Liver (tissue), 9 donors: Measurements from ENCODE around the gene AIDA. TPM values are rescaled to one million over a fixed set of nuclear protein-coding genes. Genes with fewer than 3 reads are reported as not detected.

Source experiments
- DNase-seq: peaks from one replicate; pipeline ENCODE4 v3.0.0-alpha.2; 2017; ENCODE audit warnings: low spot score
- H3K27ac ChIP-seq, 2 donors: one replicate each; pipeline ENCODE4 v1.7.0; 2013; ENCODE audit warnings: inconsistent platforms in 2 of 2, low read length in 2 of 2, control low read depth in 1 of 2, low read depth in 1 of 2, mild to moderate bottlenecking in 1 of 2
- H3K27me3 ChIP-seq, 4 donors: one replicate each; pipeline versions ENCODE4 v1.6.1 to v1.7.0; 2013; ENCODE audit warnings: low read length in 3 of 4, inconsistent platforms in 1 of 4, mild to moderate bottlenecking in 1 of 4, moderate library complexity in 1 of 4; ENCODE audit not compliant: control insufficient read depth in 4 of 4, insufficient read depth in 4 of 4
- H3K36me3 ChIP-seq, 4 donors: one replicate each; pipeline versions ENCODE4 v1.6.1 to v1.7.0; 2013; ENCODE audit warnings: low read length in 3 of 4, mild to moderate bottlenecking in 3 of 4, low read depth in 1 of 4, moderate library complexity in 1 of 4; ENCODE audit not compliant: control insufficient read depth in 4 of 4, insufficient read depth in 3 of 4
- H3K4me1 ChIP-seq, 4 donors: one replicate each; pipeline versions ENCODE4 v1.6.1 to v1.7.0; 2013; ENCODE audit warnings: low read length in 3 of 4, mild to moderate bottlenecking in 3 of 4, moderate library complexity in 1 of 4; ENCODE audit not compliant: control insufficient read depth in 4 of 4, insufficient read depth in 4 of 4
- H3K4me3 ChIP-seq, 3 donors: one replicate each; pipeline versions ENCODE4 v1.6.1 to v1.7.0; 2013; ENCODE audit warnings: low read length in 3 of 3, control low read depth in 1 of 3, low read depth in 1 of 3, mild to moderate bottlenecking in 1 of 3
- H3K9ac ChIP-seq, 2 donors: one replicate each; pipeline ENCODE4 v1.7.0; 2013; ENCODE audit warnings: low read length in 2 of 2, mild to moderate bottlenecking in 2 of 2, moderate library complexity in 2 of 2, control low read depth in 1 of 2, low read depth in 1 of 2
- H3K9me3 ChIP-seq, 4 donors: one replicate each; pipeline versions ENCODE4 v1.6.1 to v1.7.0; 2013; ENCODE audit warnings: low read length in 3 of 4; ENCODE audit not compliant: control insufficient read depth in 4 of 4
- EGR1 ChIP-seq, 2 donors: IDR thresholded peaks; 2 replicates each; pipeline ENCODE4 v1.6.1; 2016 to 2018; ENCODE audit warnings: antibody characterized with exemption in 2 of 2, low read depth in 2 of 2
- FOXA1 ChIP-seq: IDR thresholded peaks from 2 replicates; pipeline ENCODE4 v1.6.1; 2016; ENCODE audit warnings: antibody characterized with exemption
- FOXA2 ChIP-seq: IDR thresholded peaks from 2 replicates; pipeline ENCODE4 v1.6.1; 2016; ENCODE audit warnings: antibody characterized with exemption
- HNF4A ChIP-seq, 2 donors: conservative IDR thresholded peaks; 2 replicates each; pipeline ENCODE4 v1.6.1; 2016; ENCODE audit warnings: antibody characterized with exemption in 2 of 2, mild to moderate bottlenecking in 2 of 2
- HNF4G ChIP-seq: IDR thresholded peaks from 2 replicates; pipeline ENCODE4 v1.6.1; 2016; ENCODE audit warnings: antibody characterized with exemption
- JUND ChIP-seq, 2 donors: IDR thresholded peaks; 2 replicates each; pipeline ENCODE4 v1.6.1; 2016; ENCODE audit warnings: antibody characterized with exemption in 2 of 2
- NR2F2 ChIP-seq: IDR thresholded peaks from 2 replicates; pipeline ENCODE4 v1.6.1; 2016; ENCODE audit warnings: antibody characterized with exemption
- RAD21 ChIP-seq, 2 donors: IDR thresholded peaks; 2 replicates each; pipeline ENCODE4 v1.6.1; 2016; ENCODE audit warnings: antibody characterized with exemption in 2 of 2, mild to moderate bottlenecking in 2 of 2
- RXRA ChIP-seq, 2 donors: IDR thresholded peaks; 2 replicates each; pipeline ENCODE4 v1.6.1; 2017 to 2018; ENCODE audit warnings: antibody characterized with exemption in 2 of 2, mild to moderate bottlenecking in 1 of 2
- SP1 ChIP-seq: IDR thresholded peaks from 2 replicates; pipeline ENCODE4 v1.6.1; 2018; ENCODE audit warnings: antibody characterized with exemption, mild to moderate bottlenecking
- TAF1 ChIP-seq: conservative IDR thresholded peaks from 2 replicates; pipeline ENCODE4 v1.6.1; 2016; ENCODE audit warnings: antibody characterized with exemption, mild to moderate bottlenecking
- YY1 ChIP-seq: IDR thresholded peaks from 2 replicates; pipeline ENCODE4 v1.6.1; 2016; ENCODE audit warnings: antibody characterized with exemption, mild to moderate bottlenecking
- WGBS: extraction: QIAGEN DNeasy Blood & Tissue Kit; methylation state at CpG from one replicate; pipeline ENCODE4 v1.1.7; 2013; 5-methylcytosine and 5-hydroxymethylcytosine counted together
- polyA plus RNA-seq, 2 donors: library from polyadenylated mRNA; stranded (reverse) in 1 of 2; unstranded in 1 of 2; fragments of 200-250 nt in 1 of 2; fragments of >200 nt in 1 of 2; fragmentation: Nextera tagmentation in 1 of 2; extraction: Ambion mirVana in 1 of 2; gene quantifications; one replicate each; pipeline versions ENCODE4 v1.2.1 to v1.2.3, GENCODE V29; 2013 to 2015
- total RNA-seq, 2 donors: library from RNA; depleted of rRNA; stranded (reverse); fragments of >200 nt; gene quantifications; one replicate each; pipeline ENCODE4 v1.2.3, GENCODE V29; 2014
- TF ChIP-seq, protein P1 (sequence below): IDR thresholded peaks from 2 replicates; pipeline ENCODE4 v1.6.1; 2016; ENCODE audit warnings: antibody characterized with exemption
- TF ChIP-seq, protein P2 (sequence below): IDR thresholded peaks from 2 replicates; pipeline ENCODE4 v1.6.1; 2016; ENCODE audit warnings: antibody characterized with exemption
- TF ChIP-seq, protein P3 (sequence below): IDR thresholded peaks from 2 replicates; pipeline ENCODE4 v1.6.1; 2016; ENCODE audit warnings: antibody characterized with exemption
- TF ChIP-seq, protein P4 (sequence below): IDR thresholded peaks from 2 replicates; pipeline ENCODE4 v1.6.1; 2016; ENCODE audit warnings: antibody characterized with exemption, mild to moderate bottlenecking
- TF ChIP-seq, protein P5 (sequence below): fragments of 150-350 bp; IDR thresholded peaks from 2 replicates; pipeline ENCODE4 v1.5.1; 2017; ENCODE audit warnings: improper control_type of control experiment, low read depth, low read length; ENCODE audit not compliant: missing input control
- donor health status: healthy.
- donor health status: healthy.
- donor health status: healthy.
- donor health status: healthy.
- donor health status: healthy.

The AIDA gene
- total and polyA plus RNA-seq, 4 donors, result 9.3 to 48.2 (median 21.5) TPM

DNA sequence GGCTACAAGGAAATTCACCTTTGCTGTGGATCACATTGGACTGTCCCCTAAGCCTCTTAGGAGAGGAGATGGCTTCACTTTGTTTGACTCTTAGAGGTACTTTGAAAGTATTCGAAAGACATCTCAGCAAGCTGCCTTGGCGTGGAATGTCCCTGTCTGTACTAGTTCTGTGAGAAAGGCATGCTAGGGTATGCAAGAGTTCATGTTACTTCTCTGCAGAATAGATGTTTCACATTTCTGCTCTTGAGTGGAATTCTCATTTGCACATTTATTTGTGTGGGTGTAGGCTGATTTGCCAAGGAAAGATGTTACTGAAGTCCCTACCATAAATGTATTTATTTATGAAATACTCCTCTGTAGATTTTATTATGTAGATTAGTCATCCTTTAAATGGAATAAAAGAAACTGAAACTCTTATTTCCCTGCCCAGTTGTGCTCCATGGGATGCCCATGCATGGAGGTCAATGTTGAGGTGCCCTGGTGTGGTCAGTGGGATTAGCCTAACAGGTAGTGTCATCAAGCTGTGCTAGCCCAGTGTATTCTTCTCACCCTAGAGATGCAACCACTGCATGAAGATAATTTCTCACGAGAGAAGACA, 80.6 kb downstream of the AIDA start:
- no peak overlapping the region for H3K4me3 ChIP-seq
- H3K27ac ChIP-seq, result no peak overlapping the region
- DNase-seq, result no peak
- peaks cover 0 to 28% (median 19%) of the 10 kb centered on the region in 4 donors for H3K4me1 ChIP-seq
- TF ChIP-seq HNF4G (no peak), NR2F2 (no peak), TAF1 (no peak), JUND (IDR thresholded peaks at IDR 0.05) (no peak), EGR1 (IDR thresholded peaks at IDR 0.05; ENCODE audit: low read depth in 2 of 2) (no peak), RXRA (IDR thresholded peaks at IDR 0.05) (no peak), RAD21 (IDR thresholded peaks at IDR 0.05) (no peak), FOXA1 (no peak), FOXA2 (no peak), SP1 (no peak)
- TF ChIP-seq, protein P1, sequence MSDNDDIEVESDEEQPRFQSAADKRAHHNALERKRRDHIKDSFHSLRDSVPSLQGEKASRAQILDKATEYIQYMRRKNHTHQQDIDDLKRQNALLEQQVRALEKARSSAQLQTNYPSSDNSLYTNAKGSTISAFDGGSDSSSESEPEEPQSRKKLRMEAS, result no peak
- TF ChIP-seq, protein P2, sequence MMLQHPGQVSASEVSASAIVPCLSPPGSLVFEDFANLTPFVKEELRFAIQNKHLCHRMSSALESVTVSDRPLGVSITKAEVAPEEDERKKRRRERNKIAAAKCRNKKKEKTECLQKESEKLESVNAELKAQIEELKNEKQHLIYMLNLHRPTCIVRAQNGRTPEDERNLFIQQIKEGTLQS, result no peak
- TF ChIP-seq, protein P3, sequence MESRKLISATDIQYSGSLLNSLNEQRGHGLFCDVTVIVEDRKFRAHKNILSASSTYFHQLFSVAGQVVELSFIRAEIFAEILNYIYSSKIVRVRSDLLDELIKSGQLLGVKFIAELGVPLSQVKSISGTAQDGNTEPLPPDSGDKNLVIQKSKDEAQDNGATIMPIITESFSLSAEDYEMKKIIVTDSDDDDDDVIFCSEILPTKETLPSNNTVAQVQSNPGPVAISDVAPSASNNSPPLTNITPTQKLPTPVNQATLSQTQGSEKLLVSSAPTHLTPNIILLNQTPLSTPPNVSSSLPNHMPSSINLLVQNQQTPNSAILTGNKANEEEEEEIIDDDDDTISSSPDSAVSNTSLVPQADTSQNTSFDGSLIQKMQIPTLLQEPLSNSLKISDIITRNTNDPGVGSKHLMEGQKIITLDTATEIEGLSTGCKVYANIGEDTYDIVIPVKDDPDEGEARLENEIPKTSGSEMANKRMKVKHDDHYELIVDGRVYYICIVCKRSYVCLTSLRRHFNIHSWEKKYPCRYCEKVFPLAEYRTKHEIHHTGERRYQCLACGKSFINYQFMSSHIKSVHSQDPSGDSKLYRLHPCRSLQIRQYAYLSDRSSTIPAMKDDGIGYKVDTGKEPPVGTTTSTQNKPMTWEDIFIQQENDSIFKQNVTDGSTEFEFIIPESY, result no peak
- TF ChIP-seq, protein P4, sequence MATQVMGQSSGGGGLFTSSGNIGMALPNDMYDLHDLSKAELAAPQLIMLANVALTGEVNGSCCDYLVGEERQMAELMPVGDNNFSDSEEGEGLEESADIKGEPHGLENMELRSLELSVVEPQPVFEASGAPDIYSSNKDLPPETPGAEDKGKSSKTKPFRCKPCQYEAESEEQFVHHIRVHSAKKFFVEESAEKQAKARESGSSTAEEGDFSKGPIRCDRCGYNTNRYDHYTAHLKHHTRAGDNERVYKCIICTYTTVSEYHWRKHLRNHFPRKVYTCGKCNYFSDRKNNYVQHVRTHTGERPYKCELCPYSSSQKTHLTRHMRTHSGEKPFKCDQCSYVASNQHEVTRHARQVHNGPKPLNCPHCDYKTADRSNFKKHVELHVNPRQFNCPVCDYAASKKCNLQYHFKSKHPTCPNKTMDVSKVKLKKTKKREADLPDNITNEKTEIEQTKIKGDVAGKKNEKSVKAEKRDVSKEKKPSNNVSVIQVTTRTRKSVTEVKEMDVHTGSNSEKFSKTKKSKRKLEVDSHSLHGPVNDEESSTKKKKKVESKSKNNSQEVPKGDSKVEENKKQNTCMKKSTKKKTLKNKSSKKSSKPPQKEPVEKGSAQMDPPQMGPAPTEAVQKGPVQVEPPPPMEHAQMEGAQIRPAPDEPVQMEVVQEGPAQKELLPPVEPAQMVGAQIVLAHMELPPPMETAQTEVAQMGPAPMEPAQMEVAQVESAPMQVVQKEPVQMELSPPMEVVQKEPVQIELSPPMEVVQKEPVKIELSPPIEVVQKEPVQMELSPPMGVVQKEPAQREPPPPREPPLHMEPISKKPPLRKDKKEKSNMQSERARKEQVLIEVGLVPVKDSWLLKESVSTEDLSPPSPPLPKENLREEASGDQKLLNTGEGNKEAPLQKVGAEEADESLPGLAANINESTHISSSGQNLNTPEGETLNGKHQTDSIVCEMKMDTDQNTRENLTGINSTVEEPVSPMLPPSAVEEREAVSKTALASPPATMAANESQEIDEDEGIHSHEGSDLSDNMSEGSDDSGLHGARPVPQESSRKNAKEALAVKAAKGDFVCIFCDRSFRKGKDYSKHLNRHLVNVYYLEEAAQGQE, result no peak
- H3K36me3 ChIP-seq, result peaks cover 2 to 36% (median 26%) of the 10 kb centered on the region in 4 donors
- H3K9me3 ChIP-seq, result no peaks in the 10 kb centered on the region
- WGBS, result 98% methylated on average over 3 of the region's 3 CpGs
- no peaks in the 10 kb centered on the region for H3K27me3 ChIP-seq
- no peak overlapping the region for H3K9ac ChIP-seq

DNA sequence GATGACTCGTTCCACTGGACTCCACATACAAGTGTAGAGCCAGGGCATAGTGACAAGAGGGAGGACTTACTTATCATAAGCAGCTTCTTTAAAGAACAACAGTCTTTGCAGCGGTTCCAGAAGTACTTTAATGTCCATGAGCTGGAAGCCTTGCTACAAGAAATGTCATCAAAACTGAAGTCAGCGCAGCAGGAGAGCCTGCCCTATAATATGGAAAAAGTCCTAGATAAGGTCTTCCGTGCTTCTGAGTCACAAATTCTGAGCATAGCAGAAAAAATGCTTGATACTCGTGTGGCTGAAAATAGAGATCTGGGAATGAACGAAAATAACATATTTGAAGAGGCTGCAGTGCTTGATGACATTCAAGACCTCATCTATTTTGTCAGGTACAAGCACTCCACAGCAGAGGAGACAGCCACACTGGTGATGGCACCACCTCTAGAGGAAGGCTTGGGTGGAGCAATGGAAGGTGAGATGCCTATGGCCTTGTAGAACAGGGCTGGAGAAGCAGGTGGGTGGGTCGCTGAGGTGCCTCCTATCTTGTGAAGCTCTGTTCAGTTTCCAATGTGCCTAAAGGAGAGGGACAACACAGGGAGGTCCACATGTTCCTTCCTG, 82.3 kb downstream of the AIDA start:
- no peak overlapping the region for H3K4me3 ChIP-seq
- H3K9me3 ChIP-seq, result no peaks in the 10 kb centered on the region
- H3K27me3 ChIP-seq, result no peaks in the 10 kb centered on the region
- H3K9ac ChIP-seq, result no peak overlapping the region
- H3K27ac ChIP-seq, result no peak overlapping the region
- WGBS, result 94% methylated on average over 7 of the region's 7 CpGs
- TF ChIP-seq, protein P1, result no peak
- no peak for TF ChIP-seq HNF4A (conservative IDR thresholded peaks at IDR 0.05)
- TF ChIP-seq RXRA (IDR thresholded peaks at IDR 0.05), result no peak
- TF ChIP-seq FOXA1, result no peak
- TF ChIP-seq, protein P4, result no peak
- TF ChIP-seq, protein P5, sequence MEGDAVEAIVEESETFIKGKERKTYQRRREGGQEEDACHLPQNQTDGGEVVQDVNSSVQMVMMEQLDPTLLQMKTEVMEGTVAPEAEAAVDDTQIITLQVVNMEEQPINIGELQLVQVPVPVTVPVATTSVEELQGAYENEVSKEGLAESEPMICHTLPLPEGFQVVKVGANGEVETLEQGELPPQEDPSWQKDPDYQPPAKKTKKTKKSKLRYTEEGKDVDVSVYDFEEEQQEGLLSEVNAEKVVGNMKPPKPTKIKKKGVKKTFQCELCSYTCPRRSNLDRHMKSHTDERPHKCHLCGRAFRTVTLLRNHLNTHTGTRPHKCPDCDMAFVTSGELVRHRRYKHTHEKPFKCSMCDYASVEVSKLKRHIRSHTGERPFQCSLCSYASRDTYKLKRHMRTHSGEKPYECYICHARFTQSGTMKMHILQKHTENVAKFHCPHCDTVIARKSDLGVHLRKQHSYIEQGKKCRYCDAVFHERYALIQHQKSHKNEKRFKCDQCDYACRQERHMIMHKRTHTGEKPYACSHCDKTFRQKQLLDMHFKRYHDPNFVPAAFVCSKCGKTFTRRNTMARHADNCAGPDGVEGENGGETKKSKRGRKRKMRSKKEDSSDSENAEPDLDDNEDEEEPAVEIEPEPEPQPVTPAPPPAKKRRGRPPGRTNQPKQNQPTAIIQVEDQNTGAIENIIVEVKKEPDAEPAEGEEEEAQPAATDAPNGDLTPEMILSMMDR, result no peak
- TF ChIP-seq YY1, result no peak
- no peak for TF ChIP-seq JUND (IDR thresholded peaks at IDR 0.05)
- TF ChIP-seq, protein P2, result no peak
- TF ChIP-seq TAF1, result no peak
- DNase-seq, result no peak
- peaks cover 0 to 30% (median 19%) of the 10 kb centered on the region in 4 donors for H3K4me1 ChIP-seq
- H3K36me3 ChIP-seq, result peaks cover 4 to 37% (median 21%) of the 10 kb centered on the region in 4 donors
